GM23338 (cell line): Measurements from ENCODE around the gene AK4. TPM values are rescaled to one million over a fixed set of nuclear protein-coding genes. Genes with fewer than 3 reads are reported as not detected.
A peak's percentile ranks its signal among the peaks of the same experiment; 100 is the strongest.

Experiments used
- ATAC-seq: fragments of 200-7000 bp; cut with Tn5 transposase; 3 replicates; pipeline ENCODE4 v1.9.1; 2020
- DNase-seq: peaks from one replicate; pipeline ENCODE4 v3.0.0-alpha.2; 2015; ENCODE audit warnings: low spot score
- H2AFZ ChIP-seq: fragments of 200-600 bp; sonication (generic); 2 replicates; pipeline ENCODE4 v1.8.0; 2016; ENCODE audit warnings: antibody characterized with exemption, mild to moderate bottlenecking, moderate library complexity
- H3F3A ChIP-seq: fragments of 200-600 bp; sonication (generic); replicated peaks from 2 replicates; pipeline ENCODE4 v1.8.0; 2017; ENCODE audit warnings: antibody characterized with exemption, mixed run types, low read depth
- H3K27ac ChIP-seq: fragments of 200-600 bp; sonication (generic); 2 replicates; pipeline ENCODE4 v1.6.1; 2016; ENCODE audit warnings: low read depth
- H3K27me3 ChIP-seq: fragments of 200-600 bp; sonication (generic); 2 replicates; pipeline ENCODE4 v1.8.0; 2016; ENCODE audit warnings: mild to moderate bottlenecking, mixed run types, moderate library complexity; ENCODE audit not compliant: insufficient read depth
- H3K36me3 ChIP-seq: fragments of 200-600 bp; sonication (generic); 2 replicates; pipeline ENCODE4 v1.8.0; 2016; ENCODE audit warnings: mild to moderate bottlenecking; ENCODE audit not compliant: insufficient read depth
- H3K4me1 ChIP-seq: fragments of 200-600 bp; sonication (generic); 2 replicates; pipeline ENCODE4 v1.8.0; 2016; ENCODE audit warnings: mild to moderate bottlenecking, moderate library complexity; ENCODE audit not compliant: insufficient read depth
- H3K4me2 ChIP-seq: fragments of 200-600 bp; sonication (generic); 2 replicates; pipeline ENCODE4 v1.7.1; 2017; ENCODE audit warnings: mixed run types
- H3K4me3 ChIP-seq: fragments of 200-600 bp; sonication (generic); 2 replicates; pipeline ENCODE4 v1.6.1; 2016; ENCODE audit warnings: mixed run types
- H3K79me2 ChIP-seq: fragments of 200-600 bp; sonication (generic); replicated peaks from 2 replicates; pipeline ENCODE4 v1.8.0; 2017; ENCODE audit warnings: mild to moderate bottlenecking; ENCODE audit not compliant: insufficient read depth
- H3K9me2 ChIP-seq: fragments of 200-600 bp; sonication (generic); 2 replicates; pipeline ENCODE4 v1.8.0; 2017; ENCODE audit not compliant: insufficient read depth
- H4K20me1 ChIP-seq: fragments of 200-600 bp; sonication (generic); replicated peaks from 2 replicates; pipeline ENCODE4 v1.8.0; 2017; ENCODE audit warnings: mild to moderate bottlenecking; ENCODE audit not compliant: insufficient read depth
- H3K27ac Mint-ChIP-seq: 2 replicates; pipeline ENCODE4 v1.8.0; 2020; ENCODE audit warnings: inconsistent platforms, mild to moderate bottlenecking, moderate library complexity, mixed read lengths
- H3K27me3 Mint-ChIP-seq: 3 replicates; pipeline ENCODE4 v1.8.0; 2022; ENCODE audit warnings: low read depth, mild to moderate bottlenecking, moderate library complexity, mixed read lengths, inconsistent platforms; ENCODE audit not compliant: insufficient read depth, poor library complexity
- H3K36me3 Mint-ChIP-seq: 3 replicates; pipeline ENCODE4 v1.8.0; 2021; ENCODE audit warnings: low read depth, mild to moderate bottlenecking, inconsistent platforms, moderate library complexity, mixed read lengths
- H3K4me1 Mint-ChIP-seq: 3 replicates; pipeline ENCODE4 v1.8.0; 2020; ENCODE audit warnings: mild to moderate bottlenecking, inconsistent platforms, mixed read lengths
- H3K4me3 Mint-ChIP-seq: 3 replicates; pipeline ENCODE4 v1.8.0; 2021; ENCODE audit warnings: moderate library complexity, mild to moderate bottlenecking, inconsistent platforms, mixed read lengths
- H3K9me3 Mint-ChIP-seq: 3 replicates; pipeline ENCODE4 v1.8.0; 2020; ENCODE audit warnings: moderate library complexity, mild to moderate bottlenecking, inconsistent platforms, mixed read lengths
- CREB1 ChIP-seq: fragments of 250-450 bp; sonication (Bioruptor Pico); IDR thresholded peaks from 2 replicates; pipeline ENCODE4 v1.5.0; 2020; ENCODE audit warnings: low read depth, mild to moderate bottlenecking, moderate library complexity
- POLR2AphosphoS5 ChIP-seq: IDR thresholded peaks from 2 replicates; pipeline ENCODE4 v1.6.1; 2016; ENCODE audit warnings: antibody characterized with exemption, low read depth
- ZNF114 ChIP-seq: fragments of 250-450 bp; sonication (Bioruptor Pico); IDR thresholded peaks from 2 replicates; pipeline ENCODE4 v1.5.0; 2020; ENCODE audit warnings: mild to moderate bottlenecking, moderate library complexity
- ZNF331 ChIP-seq: fragments of 250-450 bp; sonication (Bioruptor Pico); IDR thresholded peaks from 2 replicates; pipeline ENCODE4 v1.5.0; 2020; ENCODE audit warnings: low read depth, mild to moderate bottlenecking, moderate library complexity
- polyA plus RNA-seq: library from polyadenylated mRNA; unstranded; fragments of >200 nt; fragmentation: Nextera tagmentation; extraction: Ambion mirVana; gene quantifications from 2 replicates; pipeline ENCODE4 v1.2.1, GENCODE V29; 2016
- total RNA-seq: library from RNA; depleted of rRNA; stranded (reverse); fragments of >200 nt; shearing (Covaris generic); gene quantifications from 2 replicates; pipeline ENCODE4 v1.2.3, GENCODE V29; 2014
- TF ChIP-seq, protein P1 (sequence below): IDR thresholded peaks from 2 replicates; pipeline ENCODE4 v1.6.1; 2016; ENCODE audit warnings: antibody characterized with exemption

Gene AK4
- total and polyA plus RNA-seq, 2 experiments from 2014 or later: 123 to 127 TPM

DNA sequence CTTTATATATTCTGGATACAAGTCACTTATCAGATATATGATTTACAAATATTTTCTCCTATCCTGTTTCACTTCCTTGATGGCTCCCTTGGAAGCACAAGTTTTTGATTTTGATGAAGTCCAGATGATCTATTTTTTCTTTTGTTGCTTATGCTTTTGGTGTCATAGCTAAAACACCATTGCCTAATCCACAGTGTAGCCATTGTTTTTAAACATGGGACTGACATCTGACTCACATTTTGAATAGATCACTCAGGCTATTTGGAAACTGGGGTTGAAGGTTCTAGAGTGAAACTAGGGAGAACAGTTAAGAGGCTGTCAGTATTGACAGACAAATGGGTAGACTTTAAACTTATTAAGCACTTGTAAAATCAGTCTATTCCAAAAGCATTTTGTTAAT is 16.6 kb downstream of the AK4 start (continued):
- TF ChIP-seq, protein P1, sequence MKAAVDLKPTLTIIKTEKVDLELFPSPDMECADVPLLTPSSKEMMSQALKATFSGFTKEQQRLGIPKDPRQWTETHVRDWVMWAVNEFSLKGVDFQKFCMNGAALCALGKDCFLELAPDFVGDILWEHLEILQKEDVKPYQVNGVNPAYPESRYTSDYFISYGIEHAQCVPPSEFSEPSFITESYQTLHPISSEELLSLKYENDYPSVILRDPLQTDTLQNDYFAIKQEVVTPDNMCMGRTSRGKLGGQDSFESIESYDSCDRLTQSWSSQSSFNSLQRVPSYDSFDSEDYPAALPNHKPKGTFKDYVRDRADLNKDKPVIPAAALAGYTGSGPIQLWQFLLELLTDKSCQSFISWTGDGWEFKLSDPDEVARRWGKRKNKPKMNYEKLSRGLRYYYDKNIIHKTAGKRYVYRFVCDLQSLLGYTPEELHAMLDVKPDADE: no peak

DNA sequence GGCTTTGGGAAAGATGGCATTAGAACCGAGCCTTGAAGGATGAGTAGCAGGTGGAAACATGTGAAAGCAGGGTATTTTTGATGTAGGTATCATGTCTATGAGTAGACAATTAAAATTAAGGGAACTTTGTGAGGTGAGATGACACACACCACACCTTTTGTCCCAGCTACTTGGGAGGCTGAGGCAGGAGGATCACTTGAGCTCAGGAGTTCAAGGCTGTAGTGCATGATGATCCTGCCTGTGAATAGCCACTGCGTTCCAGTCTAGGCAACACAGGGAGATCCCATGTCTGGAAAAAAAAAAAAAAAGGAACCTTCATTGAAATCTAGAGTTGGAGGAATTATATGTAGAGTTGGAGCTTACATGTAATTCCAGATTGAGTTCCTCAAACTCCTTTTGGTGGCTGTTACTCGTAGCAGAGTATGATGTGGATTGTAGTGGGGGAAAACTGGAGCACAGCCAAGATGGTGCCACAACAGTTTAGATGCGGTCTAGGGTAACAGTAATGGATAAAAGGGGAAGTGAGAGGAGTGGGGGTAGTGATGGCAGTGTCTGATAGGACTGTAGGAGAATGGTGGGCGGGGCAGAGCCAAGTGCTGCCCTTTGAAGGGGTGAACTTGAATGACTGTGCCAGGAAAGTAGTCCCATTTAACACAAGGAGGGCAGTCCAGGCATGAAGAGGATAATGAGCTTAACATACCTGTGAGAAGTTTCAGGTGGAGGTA is 17.4 kb downstream of the AK4 start:
- H3K9me2 ChIP-seq: no peaks in the 10 kb centered on the region
- 0 out of 2 replicates have a peak overlapping the region, but pooled peaks have one; percentile 34 for H3K27ac ChIP-seq
- H3K9me3 Mint-ChIP-seq: no peaks in the 10 kb centered on the region
- H3K27ac Mint-ChIP-seq: peak overlapping the region; percentile 34
- peaks cover 82% of the 10 kb centered on the region for H3K4me1 Mint-ChIP-seq
- 0 out of 3 replicates have a peak, but pooled peaks cover 2% of the 10 kb centered on the region for H3K36me3 Mint-ChIP-seq
- H4K20me1 ChIP-seq: 0 out of 2 replicates have a peak, but pooled peaks cover 5% of the 10 kb centered on the region
- no peaks in the 10 kb centered on the region for H3K36me3 ChIP-seq
- no peak overlapping the region for H2AFZ ChIP-seq
- H3F3A ChIP-seq: no peaks in the 10 kb centered on the region
- no peaks in the 10 kb centered on the region for H3K27me3 ChIP-seq
- 0 out of 2 replicates have a peak overlapping the region, but pooled peaks have one; percentile 41 for H3K4me2 ChIP-seq
- no peak overlapping the region for H3K4me3 ChIP-seq
- H3K79me2 ChIP-seq: peaks cover 100% of the 10 kb centered on the region
- TF ChIP-seq ZNF331 (CRISPR knock-in tag): no peak
- no peak for TF ChIP-seq ZNF114 (CRISPR knock-in tag)
- TF ChIP-seq CREB1: no peak
- ATAC-seq (peak; percentile 67), DNase-seq (peak; percentile 50)
- peaks cover 2% of the 10 kb centered on the region for H3K27me3 Mint-ChIP-seq
- H3K4me1 ChIP-seq: peaks cover 80% of the 10 kb centered on the region
- no peak overlapping the region; the same call in 2 of the 3 replicates for H3K4me3 Mint-ChIP-seq

DNA sequence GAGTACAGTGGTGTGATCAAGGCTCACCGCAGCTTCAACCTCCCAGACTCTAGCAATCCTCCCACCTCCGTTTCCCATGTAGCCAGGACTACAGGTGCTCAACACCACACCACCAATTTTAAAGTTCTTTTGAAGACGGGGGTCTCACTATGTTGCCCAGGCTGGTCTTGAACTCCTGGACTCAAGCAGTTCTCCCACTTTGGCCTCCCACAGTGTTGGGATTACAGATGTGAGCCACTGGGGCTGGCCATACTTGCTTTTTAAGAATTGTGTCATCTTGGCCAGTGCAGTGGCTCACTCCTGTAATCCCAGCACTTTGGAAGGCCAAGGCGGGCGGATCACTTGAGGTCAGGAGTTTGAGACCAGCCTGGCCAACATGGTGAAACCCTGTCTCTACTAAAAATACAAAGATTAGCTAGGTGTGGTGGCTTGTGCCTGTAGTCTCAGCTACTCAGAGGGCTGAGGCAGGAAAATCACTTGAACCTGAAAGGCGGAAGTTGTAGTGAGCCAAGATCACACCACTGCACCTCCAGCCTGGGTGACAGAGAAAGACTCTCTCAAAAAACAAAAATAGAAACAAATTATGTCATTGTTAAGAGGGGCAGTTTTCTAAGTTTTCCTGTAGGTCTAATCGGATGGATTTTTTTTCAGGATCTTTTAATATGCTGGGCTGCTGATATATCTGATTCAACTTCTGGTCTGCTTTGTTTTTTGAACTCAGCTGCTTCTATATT is 18.7 kb downstream of the AK4 start:
- no peaks in the 10 kb centered on the region for H3F3A ChIP-seq
- Mint-ChIP-seq H3K27ac (peak overlapping the region; percentile 4; the same call in 1 of the 2 replicates), H3K9me3 (no peaks in the 10 kb centered on the region), H3K27me3 (peaks cover 2% of the 10 kb centered on the region), H3K4me1 (peaks cover 75% of the 10 kb centered on the region), H3K4me3 (no peak overlapping the region), H3K36me3 (no peaks in the 10 kb centered on the region)
- H3K79me2 ChIP-seq: peaks cover 100% of the 10 kb centered on the region
- H3K36me3 ChIP-seq: no peaks in the 10 kb centered on the region
- H4K20me1 ChIP-seq: 0 out of 2 replicates have a peak, but pooled peaks cover 5% of the 10 kb centered on the region
- peak overlapping the region; percentile 55 for H3K27ac ChIP-seq
- H3K9me2 ChIP-seq: no peaks in the 10 kb centered on the region
- H3K4me3 ChIP-seq: no peak overlapping the region
- peaks cover 67% of the 10 kb centered on the region for H3K4me1 ChIP-seq
- ATAC-seq (no peak), DNase-seq (no peak)
- no peak overlapping the region for H2AFZ ChIP-seq
- no peak for TF ChIP-seq POLR2AphosphoS5
- H3K27me3 ChIP-seq: no peaks in the 10 kb centered on the region
- H3K4me2 ChIP-seq: peak overlapping the region; percentile 60; the same call in 1 of the 2 replicates
